WTC11 (cell line): Measurements from ENCODE around the gene PI4K2A.
"Not testable (repeated sequence)": the region's sequence is repeated elsewhere in the genome, so short reads cannot be mapped to it uniquely, and the experiment has no call there.

ENCODE experiments used
- ATF2 ChIP-seq: sonication (generic); formaldehyde crosslinking; IDR thresholded peaks from 2 replicates; pipeline ENCODE4 v1.8.1; 2022; ENCODE audit warnings: low read depth, missing genetic modification reagents, borderline replicate concordance
- ATF3 ChIP-seq: sonication (generic); formaldehyde crosslinking; conservative IDR thresholded peaks from 2 replicates; pipeline ENCODE4 v1.8.1; 2022; ENCODE audit warnings: mild to moderate bottlenecking, missing genetic modification reagents
- CBFB ChIP-seq: sonication (generic); formaldehyde crosslinking; IDR thresholded peaks from 2 replicates; pipeline ENCODE4 v1.8.1; 2022; ENCODE audit warnings: mild to moderate bottlenecking, low read depth, missing genetic modification reagents
- FOXK1 ChIP-seq: sonication (generic); formaldehyde crosslinking; IDR thresholded peaks from 2 replicates; pipeline ENCODE4 v1.8.0; 2022; ENCODE audit warnings: mild to moderate bottlenecking, moderate library complexity, missing genetic modification reagents
- NFATC4 ChIP-seq: fragments of 250-450 bp; sonication (Bioruptor Pico); IDR thresholded peaks from 2 replicates; pipeline ENCODE4 v1.9.0; 2021; ENCODE audit warnings: mild to moderate bottlenecking
- PRRX2 ChIP-seq: fragments of 250-450 bp; sonication (Bioruptor Pico); IDR thresholded peaks from 2 replicates; pipeline ENCODE4 v1.8.0; 2021; ENCODE audit warnings: mild to moderate bottlenecking
- SMAD3 ChIP-seq: sonication (generic); formaldehyde crosslinking; IDR thresholded peaks from 2 replicates; pipeline ENCODE4 v1.8.0; 2022; ENCODE audit warnings: missing genetic modification reagents, mild to moderate bottlenecking, borderline replicate concordance
- SP1 ChIP-seq: sonication (generic); formaldehyde crosslinking; conservative IDR thresholded peaks from 2 replicates; pipeline ENCODE4 v1.8.1; 2022; ENCODE audit warnings: missing genetic modification reagents
- ZBTB21 ChIP-seq: sonication (generic); formaldehyde crosslinking; IDR thresholded peaks from 2 replicates; pipeline ENCODE4 v1.8.1; 2023; ENCODE audit warnings: mild to moderate bottlenecking, missing genetic modification reagents, borderline replicate concordance
- TF ChIP-seq, protein P1 (sequence below): fragments of 200-600 bp; IDR thresholded peaks from 2 replicates; pipeline ENCODE4 v1.8.0; 2022; ENCODE audit warnings: antibody characterized with exemption
- TF ChIP-seq, protein P2 (sequence below): fragments of 250-450 bp; sonication (Bioruptor Pico); IDR thresholded peaks from 2 replicates; pipeline ENCODE4 v1.9.0; 2021; ENCODE audit warnings: moderate library complexity, mild to moderate bottlenecking, inconsistent platforms, borderline replicate concordance
- TF ChIP-seq, protein P3 (sequence below): sonication (generic); formaldehyde crosslinking; IDR thresholded peaks from 2 replicates; pipeline ENCODE4 v1.8.0; 2022; ENCODE audit warnings: mild to moderate bottlenecking, missing genetic modification reagents
- TF ChIP-seq, protein P4 (sequence below): sonication (generic); formaldehyde crosslinking; IDR thresholded peaks from 2 replicates; pipeline ENCODE4 v1.8.1; 2023; ENCODE audit warnings: mild to moderate bottlenecking, missing genetic modification reagents, borderline replicate concordance

GRCh38 chr10:97649405-97649750 lies 8.9 kb downstream of the PI4K2A start:
- not testable (repeated sequence) for TF ChIP-seq SMAD3 (CRISPR knock-in tag); CBFB; NFATC4; ATF3 (CRISPR knock-in tag); ATF2; SP1 (CRISPR knock-in tag); ZBTB21; FOXK1; PRRX2
- TF ChIP-seq, protein P1, sequence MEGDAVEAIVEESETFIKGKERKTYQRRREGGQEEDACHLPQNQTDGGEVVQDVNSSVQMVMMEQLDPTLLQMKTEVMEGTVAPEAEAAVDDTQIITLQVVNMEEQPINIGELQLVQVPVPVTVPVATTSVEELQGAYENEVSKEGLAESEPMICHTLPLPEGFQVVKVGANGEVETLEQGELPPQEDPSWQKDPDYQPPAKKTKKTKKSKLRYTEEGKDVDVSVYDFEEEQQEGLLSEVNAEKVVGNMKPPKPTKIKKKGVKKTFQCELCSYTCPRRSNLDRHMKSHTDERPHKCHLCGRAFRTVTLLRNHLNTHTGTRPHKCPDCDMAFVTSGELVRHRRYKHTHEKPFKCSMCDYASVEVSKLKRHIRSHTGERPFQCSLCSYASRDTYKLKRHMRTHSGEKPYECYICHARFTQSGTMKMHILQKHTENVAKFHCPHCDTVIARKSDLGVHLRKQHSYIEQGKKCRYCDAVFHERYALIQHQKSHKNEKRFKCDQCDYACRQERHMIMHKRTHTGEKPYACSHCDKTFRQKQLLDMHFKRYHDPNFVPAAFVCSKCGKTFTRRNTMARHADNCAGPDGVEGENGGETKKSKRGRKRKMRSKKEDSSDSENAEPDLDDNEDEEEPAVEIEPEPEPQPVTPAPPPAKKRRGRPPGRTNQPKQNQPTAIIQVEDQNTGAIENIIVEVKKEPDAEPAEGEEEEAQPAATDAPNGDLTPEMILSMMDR = not testable (repeated sequence)
- TF ChIP-seq, protein P2, sequence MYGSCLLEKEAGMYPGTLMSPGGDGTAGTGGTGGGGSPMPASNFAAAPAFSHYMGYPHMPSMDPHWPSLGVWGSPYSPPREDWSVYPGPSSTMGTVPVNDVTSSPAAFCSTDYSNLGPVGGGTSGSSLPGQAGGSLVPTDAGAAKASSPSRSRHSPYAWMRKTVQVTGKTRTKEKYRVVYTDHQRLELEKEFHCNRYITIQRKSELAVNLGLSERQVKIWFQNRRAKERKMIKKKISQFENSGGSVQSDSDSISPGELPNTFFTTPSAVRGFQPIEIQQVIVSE (CRISPR knock-in tag) = not testable (repeated sequence)
- TF ChIP-seq, protein P3, sequence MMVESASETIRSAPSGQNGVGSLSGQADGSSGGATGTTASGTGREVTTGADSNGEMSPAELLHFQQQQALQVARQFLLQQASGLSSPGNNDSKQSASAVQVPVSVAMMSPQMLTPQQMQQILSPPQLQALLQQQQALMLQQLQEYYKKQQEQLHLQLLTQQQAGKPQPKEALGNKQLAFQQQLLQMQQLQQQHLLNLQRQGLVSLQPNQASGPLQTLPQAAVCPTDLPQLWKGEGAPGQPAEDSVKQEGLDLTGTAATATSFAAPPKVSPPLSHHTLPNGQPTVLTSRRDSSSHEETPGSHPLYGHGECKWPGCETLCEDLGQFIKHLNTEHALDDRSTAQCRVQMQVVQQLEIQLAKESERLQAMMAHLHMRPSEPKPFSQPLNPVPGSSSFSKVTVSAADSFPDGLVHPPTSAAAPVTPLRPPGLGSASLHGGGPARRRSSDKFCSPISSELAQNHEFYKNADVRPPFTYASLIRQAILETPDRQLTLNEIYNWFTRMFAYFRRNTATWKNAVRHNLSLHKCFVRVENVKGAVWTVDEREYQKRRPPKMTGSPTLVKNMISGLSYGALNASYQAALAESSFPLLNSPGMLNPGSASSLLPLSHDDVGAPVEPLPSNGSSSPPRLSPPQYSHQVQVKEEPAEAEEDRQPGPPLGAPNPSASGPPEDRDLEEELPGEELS (CRISPR knock-in tag) = not testable (repeated sequence)
- TF ChIP-seq, protein P4, sequence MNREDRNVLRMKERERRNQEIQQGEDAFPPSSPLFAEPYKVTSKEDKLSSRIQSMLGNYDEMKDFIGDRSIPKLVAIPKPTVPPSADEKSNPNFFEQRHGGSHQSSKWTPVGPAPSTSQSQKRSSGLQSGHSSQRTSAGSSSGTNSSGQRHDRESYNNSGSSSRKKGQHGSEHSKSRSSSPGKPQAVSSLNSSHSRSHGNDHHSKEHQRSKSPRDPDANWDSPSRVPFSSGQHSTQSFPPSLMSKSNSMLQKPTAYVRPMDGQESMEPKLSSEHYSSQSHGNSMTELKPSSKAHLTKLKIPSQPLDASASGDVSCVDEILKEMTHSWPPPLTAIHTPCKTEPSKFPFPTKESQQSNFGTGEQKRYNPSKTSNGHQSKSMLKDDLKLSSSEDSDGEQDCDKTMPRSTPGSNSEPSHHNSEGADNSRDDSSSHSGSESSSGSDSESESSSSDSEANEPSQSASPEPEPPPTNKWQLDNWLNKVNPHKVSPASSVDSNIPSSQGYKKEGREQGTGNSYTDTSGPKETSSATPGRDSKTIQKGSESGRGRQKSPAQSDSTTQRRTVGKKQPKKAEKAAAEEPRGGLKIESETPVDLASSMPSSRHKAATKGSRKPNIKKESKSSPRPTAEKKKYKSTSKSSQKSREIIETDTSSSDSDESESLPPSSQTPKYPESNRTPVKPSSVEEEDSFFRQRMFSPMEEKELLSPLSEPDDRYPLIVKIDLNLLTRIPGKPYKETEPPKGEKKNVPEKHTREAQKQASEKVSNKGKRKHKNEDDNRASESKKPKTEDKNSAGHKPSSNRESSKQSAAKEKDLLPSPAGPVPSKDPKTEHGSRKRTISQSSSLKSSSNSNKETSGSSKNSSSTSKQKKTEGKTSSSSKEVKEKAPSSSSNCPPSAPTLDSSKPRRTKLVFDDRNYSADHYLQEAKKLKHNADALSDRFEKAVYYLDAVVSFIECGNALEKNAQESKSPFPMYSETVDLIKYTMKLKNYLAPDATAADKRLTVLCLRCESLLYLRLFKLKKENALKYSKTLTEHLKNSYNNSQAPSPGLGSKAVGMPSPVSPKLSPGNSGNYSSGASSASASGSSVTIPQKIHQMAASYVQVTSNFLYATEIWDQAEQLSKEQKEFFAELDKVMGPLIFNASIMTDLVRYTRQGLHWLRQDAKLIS (CRISPR knock-in tag) = not testable (repeated sequence)
